ENCODE results near the gene ANGPTL7.
"Not testable (repeated sequence)": the region's sequence is repeated elsewhere in the genome, so short reads cannot be mapped to it uniquely, and the experiment has no call there.

ANGPTL7 gene

GRCh38 chr1:11179749-11180148, 9.4 kb upstream of the ANGPTL7 start:
- not testable (repeated sequence) for H3K4me1 ChIP-seq (ENCODE audit: insufficient read depth, low read length); H3K9ac ChIP-seq (ENCODE audit: low read depth, low read length); H3K9me3 ChIP-seq (ENCODE audit: control insufficient read depth, insufficient read depth, low read length); H3K36me3 ChIP-seq (ENCODE audit: insufficient read depth, low read length)

DNA sequence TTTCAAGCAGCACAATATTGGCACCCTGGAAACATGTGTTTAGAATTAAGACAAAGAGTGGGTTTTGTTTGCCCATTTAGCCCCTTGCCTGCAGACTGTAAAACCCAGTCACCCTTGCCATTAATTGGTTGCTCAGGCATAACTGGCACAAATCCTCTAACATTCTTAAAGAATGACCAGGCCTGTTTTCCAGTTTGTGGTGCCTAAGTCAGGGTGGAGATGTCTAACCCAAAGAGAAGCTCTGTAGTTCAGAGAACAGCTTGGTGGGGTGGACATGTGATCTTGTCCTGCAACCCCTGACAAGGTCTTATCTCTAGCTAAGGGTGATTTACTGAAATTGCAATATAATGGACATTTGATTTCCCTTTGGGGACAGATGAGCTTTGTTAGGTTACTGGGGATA, 8.8 kb upstream of the ANGPTL7 start:
- peaks cover 3% of the 10 kb centered on the region; the same call in 1 of the 2 replicates for H3K36me3 ChIP-seq (ENCODE audit: insufficient read depth, low read length)
- H3K9me3 ChIP-seq (ENCODE audit: control insufficient read depth, insufficient read depth, low read length) = no peaks in the 10 kb centered on the region
- no peak overlapping the region for H3K9ac ChIP-seq (ENCODE audit: low read depth, low read length)
- H3K4me1 ChIP-seq (ENCODE audit: insufficient read depth, low read length) = no peaks in the 10 kb centered on the region

DNA sequence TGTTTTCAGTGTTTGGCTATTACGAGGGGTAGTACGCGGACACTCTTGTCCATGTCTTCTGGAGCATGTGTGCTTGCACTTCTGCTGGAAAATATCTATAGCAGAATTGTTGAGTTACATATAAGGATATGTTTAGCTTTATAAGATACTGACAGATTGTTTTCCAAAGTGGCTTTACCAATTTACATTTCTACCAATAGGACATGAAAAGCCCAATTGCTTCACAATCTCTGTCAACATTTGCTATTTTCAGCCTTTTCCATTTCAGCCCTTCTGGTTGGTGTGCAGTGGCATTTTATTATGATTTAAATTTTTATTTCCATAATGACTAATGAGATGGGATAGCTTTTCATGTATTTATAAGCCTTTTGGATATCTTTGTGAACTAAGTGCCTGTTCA, 6.3 kb upstream of the ANGPTL7 start:
- H3K9ac ChIP-seq (ENCODE audit: low read depth, low read length) = no peak overlapping the region
- H3K4me1 ChIP-seq (ENCODE audit: insufficient read depth, low read length) = no peaks in the 10 kb centered on the region
- H3K9me3 ChIP-seq (ENCODE audit: control insufficient read depth, insufficient read depth, low read length) = no peaks in the 10 kb centered on the region
- peaks cover 3% of the 10 kb centered on the region for H3K36me3 ChIP-seq (ENCODE audit: insufficient read depth, low read length)

DNA sequence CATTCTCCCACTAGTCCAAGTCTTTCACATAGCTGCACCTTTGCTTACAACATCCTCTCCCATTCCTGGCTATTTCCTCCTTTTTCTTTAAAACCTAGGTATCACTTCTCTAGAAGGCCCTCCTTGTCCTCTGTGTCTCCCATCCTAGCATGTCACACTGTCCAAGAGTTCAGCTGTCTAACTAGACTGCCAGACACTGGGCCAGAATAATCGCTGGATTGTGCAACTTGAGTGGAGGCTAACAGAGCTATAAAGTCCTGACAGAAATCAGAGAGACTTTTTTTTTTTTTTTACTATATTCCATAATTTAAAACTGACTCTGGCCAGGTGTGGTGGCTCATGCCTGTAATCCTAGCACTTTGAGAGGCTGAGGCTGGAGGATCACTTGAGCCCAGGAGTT, 4.2 kb upstream of the ANGPTL7 start:
- H3K9ac ChIP-seq (ENCODE audit: low read depth, low read length) = no peak overlapping the region
- no peaks in the 10 kb centered on the region for H3K9me3 ChIP-seq (ENCODE audit: control insufficient read depth, insufficient read depth, low read length)
- H3K4me1 ChIP-seq (ENCODE audit: insufficient read depth, low read length) = no peaks in the 10 kb centered on the region
- H3K36me3 ChIP-seq (ENCODE audit: insufficient read depth, low read length) = peaks cover 3% of the 10 kb centered on the region

- Histone ChIP-seq H3K36me3 (ENCODE audit: insufficient read depth, low read length) (peaks cover 3% of the 10 kb centered on the region), H3K9me3 (ENCODE audit: control insufficient read depth, insufficient read depth, low read length) (no peaks in the 10 kb centered on the region)
Observed at GRCh38 chr1:11187000-11187399, 2.2 kb upstream of the ANGPTL7 start.

DNA sequence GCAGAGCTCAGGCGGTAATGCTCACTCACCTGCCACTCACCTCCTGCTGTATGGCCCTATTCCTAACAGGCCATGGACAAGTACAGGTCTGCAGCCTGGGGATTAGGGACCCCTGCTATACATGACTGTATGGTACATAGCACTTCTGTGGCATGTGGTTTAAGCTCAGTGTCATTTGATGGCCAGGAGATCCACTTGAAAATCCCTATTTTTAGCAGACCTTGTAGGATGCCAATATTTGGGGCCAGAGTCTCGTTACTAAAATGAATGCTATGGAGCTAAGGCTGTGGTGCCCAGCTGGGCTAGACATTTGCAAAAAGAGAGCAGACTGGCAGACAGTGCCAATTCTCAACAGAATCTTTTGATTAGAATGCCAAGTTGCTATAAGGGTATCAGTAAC, 1.7 kb upstream of the ANGPTL7 start:
- Histone ChIP-seq H3K9me3 (ENCODE audit: control insufficient read depth, insufficient read depth, low read length) (no peaks in the 10 kb centered on the region), H3K4me1 (ENCODE audit: insufficient read depth, low read length) (no peaks in the 10 kb centered on the region), H3K9ac (ENCODE audit: low read depth, low read length) (no peak overlapping the region), H3K36me3 (ENCODE audit: insufficient read depth, low read length) (peaks cover 3% of the 10 kb centered on the region)

More at GRCh38 chr1:11187000-11187399, 2.2 kb upstream of the ANGPTL7 start:
- no peak overlapping the region for H3K9ac ChIP-seq (ENCODE audit: low read depth, low read length)
- H3K4me1 ChIP-seq (ENCODE audit: insufficient read depth, low read length) = no peaks in the 10 kb centered on the region

GRCh38 chr1:11187931-11188330, 1.2 kb upstream of the ANGPTL7 start:
- Histone ChIP-seq H3K4me1 (ENCODE audit: insufficient read depth, low read length) (no peaks in the 10 kb centered on the region), H3K36me3 (ENCODE audit: insufficient read depth, low read length) (peaks cover 3% of the 10 kb centered on the region), H3K9ac (ENCODE audit: low read depth, low read length) (no peak overlapping the region), H3K9me3 (ENCODE audit: control insufficient read depth, insufficient read depth, low read length) (no peaks in the 10 kb centered on the region)

DNA sequence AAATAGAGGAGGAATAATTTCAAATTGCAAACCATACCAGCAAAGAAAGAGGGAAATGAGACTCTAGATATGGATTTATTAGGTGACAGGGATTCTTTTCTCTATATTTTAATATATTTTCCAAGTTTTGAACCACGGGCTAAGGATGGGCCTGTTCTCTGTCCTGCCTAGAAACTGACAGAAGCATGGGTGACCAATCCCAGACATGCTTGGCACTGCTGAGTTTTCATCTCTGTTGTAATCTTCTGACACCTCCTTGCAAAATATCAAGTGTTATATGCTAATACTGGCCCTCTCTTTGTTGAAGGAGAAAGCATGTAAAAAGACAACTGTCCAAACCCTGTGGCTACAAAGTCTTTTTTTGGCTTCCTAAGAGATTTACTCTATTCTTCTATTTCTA, 774 bp upstream of the ANGPTL7 start:
- Histone ChIP-seq H3K9ac (ENCODE audit: low read depth, low read length) (no peak overlapping the region), H3K4me1 (ENCODE audit: insufficient read depth, low read length) (no peaks in the 10 kb centered on the region), H3K36me3 (ENCODE audit: insufficient read depth, low read length) (peaks cover 3% of the 10 kb centered on the region), H3K9me3 (ENCODE audit: control insufficient read depth, insufficient read depth, low read length) (no peaks in the 10 kb centered on the region)

DNA sequence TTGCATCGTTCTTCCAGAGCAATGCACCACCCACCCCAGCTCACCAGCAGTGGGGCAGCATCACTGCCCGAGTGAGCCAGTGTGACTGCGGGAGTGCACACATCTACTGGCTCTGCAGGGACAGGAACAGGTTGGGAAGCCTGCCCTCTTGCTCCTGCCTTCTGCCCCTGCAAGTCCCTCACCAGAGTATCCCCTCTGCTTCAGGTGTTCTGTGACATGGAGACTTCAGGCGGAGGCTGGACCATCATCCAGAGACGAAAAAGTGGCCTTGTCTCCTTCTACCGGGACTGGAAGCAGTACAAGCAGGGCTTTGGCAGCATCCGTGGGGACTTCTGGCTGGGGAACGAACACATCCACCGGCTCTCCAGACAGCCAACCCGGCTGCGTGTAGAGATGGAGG, 4.2 kb downstream of the ANGPTL7 start:
- Histone ChIP-seq H3K4me1 (ENCODE audit: insufficient read depth, low read length) (no peaks in the 10 kb centered on the region), H3K9ac (ENCODE audit: low read depth, low read length) (no peak overlapping the region), H3K9me3 (ENCODE audit: control insufficient read depth, insufficient read depth, low read length) (no peaks in the 10 kb centered on the region), H3K36me3 (ENCODE audit: insufficient read depth, low read length) (peaks cover 15% of the 10 kb centered on the region)

DNA sequence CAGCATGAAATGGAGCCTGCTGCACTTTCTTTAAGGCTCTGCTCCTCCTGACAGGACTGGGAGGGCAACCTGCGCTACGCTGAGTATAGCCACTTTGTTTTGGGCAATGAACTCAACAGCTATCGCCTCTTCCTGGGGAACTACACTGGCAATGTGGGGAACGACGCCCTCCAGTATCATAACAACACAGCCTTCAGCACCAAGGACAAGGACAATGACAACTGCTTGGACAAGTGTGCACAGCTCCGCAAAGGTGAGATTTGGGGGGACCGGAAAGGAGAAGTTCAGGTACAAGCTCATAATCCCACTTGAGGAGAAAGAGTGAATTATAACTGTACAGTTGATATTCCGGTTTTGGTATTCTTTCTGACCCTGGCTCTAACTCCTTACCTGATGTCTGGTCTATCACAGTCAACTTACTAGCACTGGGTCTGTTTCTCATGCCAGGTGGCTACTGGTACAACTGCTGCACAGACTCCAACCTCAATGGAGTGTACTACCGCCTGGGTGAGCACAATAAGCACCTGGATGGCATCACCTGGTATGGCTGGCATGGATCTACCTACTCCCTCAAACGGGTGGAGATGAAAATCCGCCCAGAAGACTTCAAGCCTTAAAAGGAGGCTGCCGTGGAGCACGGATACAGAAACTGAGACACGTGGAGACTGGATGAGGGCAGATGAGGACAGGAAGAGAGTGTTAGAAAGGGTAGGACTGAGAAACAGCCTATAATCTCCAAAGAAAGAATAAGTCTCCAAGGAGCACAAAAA, 5.4 kb downstream of the ANGPTL7 start:
- no peak overlapping the region for H3K9ac ChIP-seq (ENCODE audit: low read depth, low read length)
- no peaks in the 10 kb centered on the region for H3K4me1 ChIP-seq (ENCODE audit: insufficient read depth, low read length)
- peaks cover 23% of the 10 kb centered on the region for H3K36me3 ChIP-seq (ENCODE audit: insufficient read depth, low read length)
- H3K9me3 ChIP-seq (ENCODE audit: control insufficient read depth, insufficient read depth, low read length) = no peaks in the 10 kb centered on the region

- Histone ChIP-seq H3K9me3 (ENCODE audit: control insufficient read depth, insufficient read depth, low read length) (no peaks in the 10 kb centered on the region), H3K4me1 (ENCODE audit: insufficient read depth, low read length) (no peaks in the 10 kb centered on the region), H3K9ac (ENCODE audit: low read depth, low read length) (no peak overlapping the region), H3K36me3 (ENCODE audit: insufficient read depth, low read length) (peaks cover 26% of the 10 kb centered on the region)
Observed at GRCh38 chr1:11196945-11197344, 7.8 kb downstream of the ANGPTL7 start.

DNA sequence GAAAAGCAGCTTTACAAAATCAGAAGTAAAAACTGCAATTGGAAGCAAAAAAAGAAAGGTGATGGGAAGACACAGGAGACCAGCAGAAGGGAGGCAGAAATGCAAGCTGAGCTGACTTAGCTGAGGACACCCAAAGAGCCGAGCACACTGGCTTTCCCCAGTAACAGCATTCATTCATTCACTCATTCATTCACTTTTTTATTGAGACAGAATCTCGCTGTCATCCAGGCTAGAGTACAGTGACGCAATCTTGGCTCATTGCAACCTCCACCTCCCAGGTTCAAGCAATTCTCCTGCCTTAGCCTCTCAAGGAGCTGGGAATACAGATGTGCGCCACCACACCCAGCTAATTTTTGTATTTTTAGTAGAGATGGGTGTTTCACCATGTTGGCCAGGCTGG, 8.2 kb downstream of the ANGPTL7 start:
- H3K36me3 ChIP-seq (ENCODE audit: insufficient read depth, low read length) = peaks cover 26% of the 10 kb centered on the region
- H3K9me3 ChIP-seq (ENCODE audit: control insufficient read depth, insufficient read depth, low read length) = no peaks in the 10 kb centered on the region
- no peak overlapping the region for H3K9ac ChIP-seq (ENCODE audit: low read depth, low read length)
- H3K4me1 ChIP-seq (ENCODE audit: insufficient read depth, low read length) = no peaks in the 10 kb centered on the region

DNA sequence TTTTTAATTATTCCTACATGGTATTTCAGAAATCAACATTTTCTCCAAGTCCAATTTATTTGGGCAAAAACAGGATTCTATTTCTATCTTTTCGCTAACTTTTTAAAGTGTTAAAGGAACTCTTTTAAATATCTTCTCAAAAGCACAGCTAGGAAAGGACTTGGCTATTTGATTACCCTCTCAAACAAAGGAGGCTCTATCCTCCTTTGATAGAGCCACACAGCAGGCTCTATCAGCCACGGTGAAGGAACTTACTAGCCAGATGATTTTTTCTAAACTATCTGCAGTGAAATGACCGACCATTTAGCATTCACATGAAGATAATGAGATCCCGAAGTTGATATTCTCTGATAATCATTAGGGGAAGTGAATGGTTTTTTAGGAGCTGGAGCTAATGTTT, 9.1 kb downstream of the ANGPTL7 start:
- no peaks in the 10 kb centered on the region for H3K4me1 ChIP-seq (ENCODE audit: insufficient read depth, low read length)
- no peak overlapping the region for H3K9ac ChIP-seq (ENCODE audit: low read depth, low read length)
- H3K36me3 ChIP-seq (ENCODE audit: insufficient read depth, low read length) = peaks cover 26% of the 10 kb centered on the region
- no peaks in the 10 kb centered on the region for H3K9me3 ChIP-seq (ENCODE audit: control insufficient read depth, insufficient read depth, low read length)

DNA sequence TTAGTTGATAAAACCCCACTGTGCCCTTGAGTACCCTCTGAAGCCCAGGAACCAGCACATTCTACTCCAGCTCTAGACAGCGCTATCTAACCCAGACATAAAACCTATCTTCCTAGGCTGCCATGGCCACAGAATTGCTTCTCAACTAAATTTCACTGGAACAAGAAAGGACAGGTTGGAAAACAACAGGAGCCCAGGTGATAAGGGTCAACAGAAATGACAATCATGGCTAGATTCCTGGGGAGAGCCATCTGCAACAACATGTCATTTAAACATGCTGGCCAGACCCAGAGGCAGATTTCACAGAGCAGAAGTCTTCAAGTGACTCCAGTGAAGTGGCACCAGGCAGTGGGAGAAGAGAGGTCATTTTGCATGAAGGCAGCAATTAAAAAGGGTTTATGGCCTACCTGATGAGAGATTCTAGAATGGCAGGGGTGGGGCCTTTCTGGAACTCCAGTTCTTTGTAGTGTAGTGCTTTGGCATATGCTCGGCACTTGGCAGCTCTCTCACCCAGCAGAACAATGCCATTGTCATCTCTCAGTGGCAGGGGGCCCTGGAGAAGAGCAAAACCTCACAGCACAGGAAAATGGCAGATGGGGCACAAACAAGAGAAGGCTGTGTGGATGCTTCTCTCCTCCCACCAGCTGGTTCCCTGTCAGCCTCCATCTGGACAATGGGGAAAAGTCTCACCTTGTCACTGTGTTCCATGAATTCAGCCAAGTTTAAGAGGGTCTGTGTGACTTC, 9.9 kb downstream of the ANGPTL7 start:
- Histone ChIP-seq H3K9me3 (ENCODE audit: control insufficient read depth, insufficient read depth, low read length) (no peaks in the 10 kb centered on the region), H3K9ac (ENCODE audit: low read depth, low read length) (no peak overlapping the region), H3K4me1 (ENCODE audit: insufficient read depth, low read length) (no peaks in the 10 kb centered on the region), H3K36me3 (ENCODE audit: insufficient read depth, low read length) (peaks cover 28% of the 10 kb centered on the region)

Measured in ES-I3 (cell line).